Tibial artery (tissue), 4 donors: ENCODE measurements around the gene SMCO3.

Source experiments
- DNase-seq, 2 donors: peaks; one replicate each; pipeline ENCODE4 v3.0.0-alpha.2; 2019
- H3K27ac ChIP-seq, 2 donors: fragments of 200-600 bp; sonication (generic) in 1 of 2; 1 replicate in 1 of 2; 2 replicates in 1 of 2; pipeline ENCODE4 v1.5.1; 2018 to 2019; ENCODE audit warnings: mild to moderate bottlenecking in 1 of 2
- H3K27me3 ChIP-seq, 2 donors: fragments of 200-600 bp; sonication (generic) in 1 of 2; one replicate each; pipeline versions ENCODE4 v1.5.1 to v1.6.0; 2016 to 2019
- H3K36me3 ChIP-seq, 3 donors: fragments of 200-600 bp; sonication (generic) in 2 of 3; one replicate each; pipeline ENCODE4 v1.5.1; 2016 to 2019; ENCODE audit warnings: mild to moderate bottlenecking in 2 of 3
- H3K4me1 ChIP-seq, 4 donors: fragments of 200-600 bp; sonication (generic) in 2 of 4; 1 replicate in 3 of 4; 2 replicates in 1 of 4; pipeline ENCODE4 v1.5.1; 2016 to 2019
- H3K4me3 ChIP-seq, 2 donors: fragments of 200-600 bp; sonication (generic) in 1 of 2; 1 replicate in 1 of 2; 2 replicates in 1 of 2; pipeline ENCODE4 v1.5.1; 2018 to 2019; ENCODE audit warnings: mild to moderate bottlenecking in 2 of 2
- H3K9me3 ChIP-seq, 3 donors: fragments of 200-600 bp; sonication (generic) in 1 of 3; one replicate each; pipeline ENCODE4 v1.5.1; 2016 to 2019
- intact Hi-C: fragments of 100-400 bp; cut with DNase I; formaldehyde crosslinking; loops from one replicate; pipeline ENCODE4 v1.15.0; 2023; ENCODE audit warnings: low total_unique reads
- TF ChIP-seq, protein P1 (sequence below), 2 experiments: fragments of 200-600 bp in 1 of 2; fragments of 450-650 bp in 1 of 2; IDR thresholded peaks; one replicate each; pipeline ENCODE4 v1.5.1; 2017 to 2019; ENCODE audit warnings: antibody characterized with exemption in 2 of 2, mild to moderate bottlenecking in 1 of 2, moderate library complexity in 1 of 2

Gene SMCO3

DNA sequence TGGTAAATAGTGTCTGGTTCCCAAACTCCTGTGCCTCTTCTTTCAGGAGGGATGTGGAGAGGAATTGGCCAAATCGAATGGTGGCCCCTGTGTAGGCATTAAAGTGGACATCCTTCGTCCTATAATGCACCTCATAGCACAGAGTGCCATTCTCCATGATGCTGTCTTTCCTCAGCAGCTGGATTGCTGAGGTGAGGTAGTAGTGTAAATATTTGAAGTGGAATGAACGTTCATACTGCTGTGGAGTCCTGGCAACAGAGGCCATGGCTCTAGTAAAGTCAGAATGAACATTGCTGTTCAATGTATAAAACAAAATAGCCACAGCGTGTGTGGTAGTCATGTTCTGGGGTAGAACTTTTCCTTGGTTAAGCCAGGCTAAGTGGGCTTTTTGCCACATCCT lies 26.6 kb upstream of the SMCO3 start:
- Histone ChIP-seq H3K27ac (peak overlapping the region; percentile 80), H3K36me3 (no peaks in the 10 kb centered on the region), H3K4me1 (peaks cover 0 to 72% (median 33%) of the 10 kb centered on the region in 4 donors), H3K9me3 (no peaks in the 10 kb centered on the region), H3K4me3 (no peak overlapping the region), H3K27me3 (no peaks in the 10 kb centered on the region)
- DNase-seq = no peak
- intact Hi-C loops = loop anchor here (5.0 kb wide), 1 partner anchor 157 kb away; no protein-coding TSS in a partner anchor
- TF ChIP-seq, protein P1, sequence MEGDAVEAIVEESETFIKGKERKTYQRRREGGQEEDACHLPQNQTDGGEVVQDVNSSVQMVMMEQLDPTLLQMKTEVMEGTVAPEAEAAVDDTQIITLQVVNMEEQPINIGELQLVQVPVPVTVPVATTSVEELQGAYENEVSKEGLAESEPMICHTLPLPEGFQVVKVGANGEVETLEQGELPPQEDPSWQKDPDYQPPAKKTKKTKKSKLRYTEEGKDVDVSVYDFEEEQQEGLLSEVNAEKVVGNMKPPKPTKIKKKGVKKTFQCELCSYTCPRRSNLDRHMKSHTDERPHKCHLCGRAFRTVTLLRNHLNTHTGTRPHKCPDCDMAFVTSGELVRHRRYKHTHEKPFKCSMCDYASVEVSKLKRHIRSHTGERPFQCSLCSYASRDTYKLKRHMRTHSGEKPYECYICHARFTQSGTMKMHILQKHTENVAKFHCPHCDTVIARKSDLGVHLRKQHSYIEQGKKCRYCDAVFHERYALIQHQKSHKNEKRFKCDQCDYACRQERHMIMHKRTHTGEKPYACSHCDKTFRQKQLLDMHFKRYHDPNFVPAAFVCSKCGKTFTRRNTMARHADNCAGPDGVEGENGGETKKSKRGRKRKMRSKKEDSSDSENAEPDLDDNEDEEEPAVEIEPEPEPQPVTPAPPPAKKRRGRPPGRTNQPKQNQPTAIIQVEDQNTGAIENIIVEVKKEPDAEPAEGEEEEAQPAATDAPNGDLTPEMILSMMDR (IDR thresholded peaks at IDR 0.05) = no peak

DNA sequence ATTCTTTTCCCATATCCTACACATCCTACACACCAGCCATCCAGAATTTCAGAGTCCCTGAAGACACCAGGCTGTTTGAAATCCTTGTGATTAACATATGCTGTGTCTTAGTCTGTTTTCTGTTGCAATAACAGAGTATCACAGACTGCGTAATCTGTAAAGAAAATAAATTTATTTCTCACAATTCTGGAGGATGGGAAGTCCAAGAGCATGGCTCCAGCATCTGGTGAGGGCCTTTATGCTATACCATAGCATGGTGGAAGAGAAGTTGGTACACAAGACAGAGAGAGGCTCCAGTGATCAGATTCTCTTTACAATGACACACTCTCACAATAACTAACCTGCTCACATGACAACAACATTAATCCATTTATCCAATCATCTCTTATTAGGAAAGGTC lies 25.3 kb upstream of the SMCO3 start:
- TF ChIP-seq, protein P1 (IDR thresholded peaks at IDR 0.05) = no peak
- H3K4me1 ChIP-seq = peaks cover 0 to 70% (median 33%) of the 10 kb centered on the region in 4 donors
- H3K4me3 ChIP-seq = no peak overlapping the region

DNA sequence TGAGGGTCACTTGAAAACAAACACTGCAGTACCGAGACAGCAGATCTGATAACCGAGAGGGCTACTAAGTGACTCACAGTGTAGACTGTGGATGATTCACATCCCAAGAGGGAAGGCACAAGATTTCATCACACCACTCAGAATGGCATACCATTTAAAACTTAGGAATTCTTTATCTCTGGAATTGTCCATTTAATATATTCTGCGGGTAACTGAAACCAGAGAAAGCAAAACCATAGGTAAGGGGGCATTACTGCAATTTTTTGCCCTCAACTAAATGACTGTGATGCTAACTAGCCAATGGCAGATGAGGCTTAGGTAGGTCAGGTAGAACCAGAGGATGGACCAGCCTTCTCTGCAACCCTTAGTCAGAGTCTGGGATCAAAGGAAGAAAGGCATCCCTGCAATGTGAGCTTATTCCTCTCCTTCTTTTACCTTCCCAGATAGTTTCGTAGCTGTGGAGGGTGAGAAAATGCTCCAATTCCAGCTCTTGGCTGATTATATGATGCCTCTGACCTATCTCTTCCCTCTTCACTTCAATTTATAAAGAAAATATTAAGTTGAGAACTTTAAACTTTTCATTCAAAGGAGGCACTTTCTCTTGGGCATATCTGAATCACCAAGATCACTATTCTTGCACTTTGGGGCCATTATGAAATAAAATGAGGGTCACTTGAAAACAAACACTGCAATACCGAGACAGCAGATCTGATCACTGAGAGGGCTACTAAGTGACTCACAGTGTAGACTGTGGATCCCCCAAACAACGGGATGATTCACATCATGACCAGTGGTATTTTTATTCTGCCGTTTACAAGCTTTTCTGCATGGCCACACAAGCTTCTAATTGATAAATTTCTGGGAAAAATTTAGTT lies 22.6 kb upstream of the SMCO3 start:
- no peaks in the 10 kb centered on the region for H3K9me3 ChIP-seq
- no peak overlapping the region for H3K4me3 ChIP-seq
- DNase-seq = peak in 1 of 2 donors; percentile 33
- peak overlapping the region in 1 of 2 donors; percentile 27 for H3K27ac ChIP-seq
- H3K4me1 ChIP-seq = peaks cover 0 to 44% (median 17%) of the 10 kb centered on the region in 4 donors
- intact Hi-C loops = no loop called here
- H3K36me3 ChIP-seq = no peaks in the 10 kb centered on the region
- H3K27me3 ChIP-seq = no peaks in the 10 kb centered on the region
- TF ChIP-seq, protein P1 (IDR thresholded peaks at IDR 0.05) = no peak

More for the DNA sequence above, 25.3 kb upstream of the SMCO3 start:
- Histone ChIP-seq H3K27ac (peak overlapping the region in 1 of 2 donors; percentile 80), H3K27me3 (no peaks in the 10 kb centered on the region), H3K9me3 (no peaks in the 10 kb centered on the region), H3K36me3 (no peaks in the 10 kb centered on the region)
- no peak for DNase-seq
- intact Hi-C loops = no loop called here

DNA sequence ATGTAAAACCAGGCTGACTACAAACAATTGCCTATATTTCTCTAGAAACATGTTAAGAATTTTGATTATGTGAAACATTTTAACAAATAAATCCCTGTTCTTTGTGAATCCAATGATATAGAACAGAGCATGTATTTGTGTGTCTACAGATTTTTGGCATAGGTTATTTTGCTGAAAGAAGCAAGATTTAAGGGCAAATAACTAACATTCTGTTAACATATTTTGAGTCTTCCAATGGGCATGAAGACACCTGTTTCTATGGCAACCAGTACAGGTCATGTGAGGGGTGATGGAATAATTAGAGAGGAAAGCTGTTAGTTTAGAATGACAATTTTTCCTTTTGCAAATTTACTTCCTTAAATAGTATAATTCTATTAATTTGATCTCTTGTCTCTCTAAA lies 20.5 kb upstream of the SMCO3 start:
- TF ChIP-seq, protein P1 (IDR thresholded peaks at IDR 0.05) = no peak
- DNase-seq = no peak

DNA sequence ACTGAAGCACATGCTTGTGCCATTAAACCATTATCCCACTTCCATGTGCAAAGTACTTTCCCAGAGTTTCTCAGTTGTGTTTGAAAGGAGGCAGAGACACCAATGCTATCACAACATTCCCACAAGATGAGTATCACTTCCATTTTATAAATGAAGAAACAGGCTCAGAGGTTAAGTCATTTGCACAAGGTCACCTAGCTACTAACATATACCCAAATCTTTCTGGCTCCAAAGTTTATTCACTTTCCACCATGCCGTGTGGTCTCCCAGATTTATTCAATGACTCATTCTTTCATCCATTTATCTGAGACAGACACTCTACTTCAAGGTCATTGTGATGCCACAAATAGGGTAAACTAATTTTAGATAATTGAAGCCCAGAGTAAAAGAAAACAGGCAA lies 20.0 kb upstream of the SMCO3 start:
- no peak for DNase-seq
- no peaks in the 10 kb centered on the region for H3K36me3 ChIP-seq
- no peak overlapping the region for H3K27ac ChIP-seq
- TF ChIP-seq, protein P1 (IDR thresholded peaks at IDR 0.05) = no peak
- no peak overlapping the region for H3K4me3 ChIP-seq
- intact Hi-C loops = no loop called here
- H3K4me1 ChIP-seq = peaks cover 0 to 21% (median 0%) of the 10 kb centered on the region in 4 donors
- H3K27me3 ChIP-seq = no peaks in the 10 kb centered on the region
- H3K9me3 ChIP-seq = no peaks in the 10 kb centered on the region

More for the DNA sequence above, 20.5 kb upstream of the SMCO3 start:
- intact Hi-C loops = no loop called here
- H3K27me3 ChIP-seq = no peaks in the 10 kb centered on the region
- no peaks in the 10 kb centered on the region for H3K9me3 ChIP-seq
- peak overlapping the region in 1 of 2 donors; percentile 17 for H3K27ac ChIP-seq
- no peaks in the 10 kb centered on the region for H3K36me3 ChIP-seq
- H3K4me1 ChIP-seq = peaks cover 0 to 26% (median 0%) of the 10 kb centered on the region in 4 donors
- no peak overlapping the region for H3K4me3 ChIP-seq
